Prostate gland (tissue), 2 donors: ENCODE results near the gene ACER3.

Experiments
- CTCF ChIP-seq, 4 experiments: fragments of 200-600 bp in 2 of 4; fragments of 450-650 bp in 2 of 4; sonication (generic) in 2 of 4; IDR thresholded peaks; 1 replicate in 3 of 4; 2 replicates in 1 of 4; pipeline ENCODE4 v1.5.1; 2016 to 2019; ENCODE audit warnings: antibody characterized with exemption in 4 of 4, mild to moderate bottlenecking in 2 of 4, moderate library complexity in 2 of 4
- POLR2AphosphoS5 ChIP-seq: sonication (generic); formaldehyde crosslinking; IDR thresholded peaks from one replicate; pipeline ENCODE4 v1.6.1; 2017; ENCODE audit warnings: antibody characterized with exemption

GRCh38 chr11:76891285-76891684 lies 30.6 kb downstream of the ACER3 start:
- TF ChIP-seq CTCF (IDR thresholded peaks at IDR 0.05) (no peak), POLR2AphosphoS5 (no peak)
